AG20443 (cell line): ENCODE measurements around the gene RAB3GAP2.
"Not testable (repeated sequence)": the region's sequence is repeated elsewhere in the genome, so short reads cannot be mapped to it uniquely, and the experiment has no call there.

ENCODE experiments used
- DNase-seq: peaks from one replicate; pipeline ENCODE4 v3.0.0; 2012; ENCODE audit warnings: low spot score, mixed read lengths

Gene RAB3GAP2

DNA sequence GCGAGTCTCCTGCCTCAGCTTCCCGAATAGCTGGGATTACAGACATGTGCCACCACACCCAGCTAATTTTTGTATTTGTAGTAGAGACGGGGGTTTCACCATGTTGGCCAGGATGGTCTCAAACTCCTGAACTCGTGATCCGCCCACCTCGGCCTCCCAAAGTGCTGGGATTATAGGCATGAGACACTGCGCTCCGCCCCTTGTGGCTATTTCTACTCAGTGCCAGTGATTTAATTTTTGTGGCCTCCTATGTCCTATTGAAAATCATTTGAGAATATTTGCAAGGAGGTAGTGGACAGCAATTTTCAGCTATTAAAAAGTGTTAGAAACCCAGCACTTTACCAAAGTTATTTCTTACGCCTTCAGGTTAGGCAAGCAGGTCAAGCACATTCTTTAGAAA lies 36.0 kb downstream of the RAB3GAP2 start:
- not testable (repeated sequence) for DNase-seq

- no peak for DNase-seq
Measured at GRCh38 chr1:220235462-220235861, 36.8 kb downstream of the RAB3GAP2 start.

- no peak for DNase-seq
Measured at GRCh38 chr1:220233927-220234326, 38.3 kb downstream of the RAB3GAP2 start.

GRCh38 chr1:220229771-220230170 lies 42.5 kb downstream of the RAB3GAP2 start:
- DNase-seq: no peak

DNA sequence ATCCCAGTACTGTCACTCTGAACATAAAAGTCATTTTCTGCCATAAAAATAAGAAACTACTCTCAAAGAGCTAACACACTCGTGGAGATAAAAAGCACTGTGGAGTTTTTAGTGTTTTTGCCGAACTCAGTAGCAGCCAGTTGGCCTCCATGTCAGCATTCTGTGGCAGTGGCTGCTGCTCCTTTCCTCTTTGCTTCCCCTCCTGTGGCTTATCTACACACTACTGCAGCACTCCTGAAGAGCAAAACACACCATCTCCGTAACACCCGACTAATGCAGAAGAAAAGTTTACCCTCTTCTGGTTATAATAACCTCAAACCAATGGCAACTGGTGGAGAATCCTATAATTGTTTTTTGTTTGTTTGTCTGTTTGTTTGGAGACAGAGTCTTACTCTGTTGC lies 44.9 kb downstream of the RAB3GAP2 start:
- DNase-seq: no peak

DNA sequence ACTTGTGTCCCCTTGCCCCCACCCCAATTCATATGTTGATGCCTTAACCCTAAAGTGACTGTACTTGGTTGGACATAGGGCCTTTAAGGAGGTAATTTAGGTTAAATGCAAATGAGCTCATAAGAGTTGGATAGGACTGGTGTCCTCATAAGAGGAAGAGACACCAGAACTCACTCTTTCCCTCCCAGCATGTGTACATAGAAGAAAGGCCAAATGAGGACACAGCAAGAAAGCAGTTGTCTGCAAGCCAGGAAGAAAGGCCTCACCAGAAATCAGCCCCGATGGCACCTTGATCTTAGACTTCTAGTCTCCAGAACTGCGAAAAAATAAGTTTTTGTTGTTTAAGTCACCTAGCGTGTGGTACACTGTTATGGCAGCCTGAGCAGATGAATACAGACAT lies 45.5 kb downstream of the RAB3GAP2 start:
- DNase-seq: no peak

GRCh38 chr1:220225957-220226356 lies 46.3 kb downstream of the RAB3GAP2 start:
- no peak for DNase-seq

GRCh38 chr1:220224611-220225124 lies 47.6 kb downstream of the RAB3GAP2 start:
- no peak for DNase-seq

GRCh38 chr1:220224033-220224432 lies 48.2 kb downstream of the RAB3GAP2 start:
- no peak for DNase-seq

- DNase-seq: no peak
Measured at GRCh38 chr1:220222939-220223338, 49.3 kb downstream of the RAB3GAP2 start.

GRCh38 chr1:220221670-220222069 lies 50.6 kb downstream of the RAB3GAP2 start:
- no peak for DNase-seq

DNA sequence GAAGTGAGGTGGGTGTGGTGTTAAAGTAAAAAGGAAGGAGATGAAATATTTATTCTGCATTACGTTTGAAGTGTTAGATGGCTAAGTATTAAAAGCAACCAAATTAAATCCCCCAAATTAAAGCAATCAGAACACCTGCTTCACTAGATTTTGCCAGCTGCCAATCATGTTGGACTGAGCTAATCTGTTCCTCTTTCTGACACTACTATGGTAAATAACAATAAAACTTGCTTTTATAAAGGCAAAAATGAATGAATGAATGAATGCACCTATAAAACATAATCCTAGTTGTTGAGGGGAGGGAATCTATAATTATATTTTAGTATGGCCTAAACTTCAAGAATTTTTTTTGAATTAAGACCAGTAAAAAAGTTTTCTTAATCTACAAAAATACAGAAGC lies 51.0 kb downstream of the RAB3GAP2 start:
- DNase-seq: no peak

DNA sequence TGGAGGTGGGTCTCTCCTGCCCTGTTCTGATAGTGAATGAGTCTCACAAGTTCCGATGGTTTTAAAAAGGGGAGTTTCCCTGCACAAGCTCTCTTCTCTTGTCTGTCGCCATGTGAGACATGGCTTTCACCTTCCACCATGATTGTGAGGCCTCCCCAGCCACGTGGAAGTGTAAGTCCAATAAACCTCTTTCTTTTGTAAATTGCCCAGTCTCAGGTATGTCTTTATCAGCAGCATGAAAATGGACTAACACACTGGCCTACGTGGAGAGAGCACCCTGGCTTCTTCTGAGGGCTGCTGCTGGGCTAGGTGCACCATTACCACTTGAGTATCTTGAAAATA lies 51.6 kb downstream of the RAB3GAP2 start:
- not testable (repeated sequence) for DNase-seq

DNA sequence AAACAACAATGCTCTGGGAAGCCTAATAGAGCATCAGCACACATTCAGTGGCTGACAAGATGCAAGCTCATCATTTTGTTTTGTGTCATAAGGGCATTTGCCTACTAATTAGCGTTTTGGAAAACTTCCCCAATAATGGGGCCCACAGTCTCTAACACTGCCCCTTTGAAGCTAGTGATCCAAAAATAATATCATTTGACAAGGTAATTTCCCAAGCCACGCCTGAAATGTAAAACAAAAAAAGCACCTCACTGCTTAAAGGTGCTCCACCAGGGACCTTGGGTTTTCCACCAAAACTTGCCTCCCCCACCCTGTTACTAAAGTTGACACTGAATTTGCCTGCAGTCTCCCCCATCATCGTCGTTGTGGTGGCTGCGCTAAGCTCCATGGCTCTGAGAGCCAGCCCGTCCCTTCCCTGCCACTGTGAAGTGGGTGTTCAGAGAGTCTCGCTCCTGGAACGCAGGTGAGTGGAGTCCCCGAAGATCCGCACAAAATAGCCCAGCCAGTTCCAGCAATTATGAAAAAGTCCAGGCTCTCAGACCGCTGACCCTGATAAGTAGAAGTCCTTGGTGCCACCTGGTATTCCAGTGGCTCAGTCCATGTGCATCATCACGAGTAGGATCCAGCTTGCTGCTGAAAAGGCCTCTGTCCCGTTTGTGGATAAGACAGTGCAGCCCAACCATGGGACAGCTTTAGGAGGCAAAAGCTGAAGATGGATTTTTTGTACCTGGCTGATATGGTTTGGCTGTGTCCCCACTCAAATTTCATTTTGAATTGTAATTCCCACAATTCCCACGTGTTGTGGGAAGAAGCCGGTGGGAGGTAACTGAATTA lies 52.2 kb downstream of the RAB3GAP2 start:
- DNase-seq: no peak

DNA sequence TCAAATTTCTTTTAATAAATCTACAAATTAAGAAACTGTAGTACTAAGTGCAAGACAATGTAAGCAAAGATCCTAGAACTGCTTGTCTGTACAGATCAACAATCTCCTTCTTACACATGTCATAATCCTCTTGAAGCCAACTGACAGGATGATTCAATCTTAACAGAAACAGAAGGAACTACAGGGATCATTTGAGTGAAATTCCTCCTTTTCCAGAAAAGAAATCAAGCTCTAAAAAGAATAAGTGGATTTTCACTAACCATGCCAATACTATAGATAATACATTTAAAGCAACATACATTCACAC lies 53.2 kb downstream of the RAB3GAP2 start:
- no peak for DNase-seq

- DNase-seq: peak; percentile 56
Measured at GRCh38 chr1:220218397-220219135, 53.7 kb downstream of the RAB3GAP2 start.

GRCh38 chr1:220217383-220217988 lies 54.8 kb downstream of the RAB3GAP2 start:
- no peak for DNase-seq

- no peak for DNase-seq
Measured at GRCh38 chr1:220213382-220213983, 58.8 kb downstream of the RAB3GAP2 start.

DNA sequence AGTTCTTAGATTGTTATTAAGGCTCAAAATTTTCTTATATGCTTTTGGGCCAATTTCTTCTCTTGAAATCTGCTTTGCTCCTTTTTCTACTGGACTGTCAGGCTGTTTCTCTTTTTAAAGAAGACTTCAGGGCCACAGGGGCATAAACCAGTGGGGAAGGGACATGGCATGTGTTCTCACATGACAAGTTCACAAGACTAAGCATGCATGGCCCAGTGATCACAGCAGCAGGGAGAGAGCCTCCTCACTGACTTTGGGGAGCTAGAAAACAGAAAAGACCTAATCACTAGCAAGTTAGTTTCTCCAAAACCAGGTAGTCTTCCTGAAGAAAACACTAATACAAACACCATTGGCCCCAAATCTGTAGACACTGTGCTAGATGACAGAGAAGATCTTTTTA lies 64.8 kb downstream of the RAB3GAP2 start:
- DNase-seq: no peak

GRCh38 chr1:220204758-220205157 lies 67.5 kb downstream of the RAB3GAP2 start:
- DNase-seq: not testable (repeated sequence)

DNA sequence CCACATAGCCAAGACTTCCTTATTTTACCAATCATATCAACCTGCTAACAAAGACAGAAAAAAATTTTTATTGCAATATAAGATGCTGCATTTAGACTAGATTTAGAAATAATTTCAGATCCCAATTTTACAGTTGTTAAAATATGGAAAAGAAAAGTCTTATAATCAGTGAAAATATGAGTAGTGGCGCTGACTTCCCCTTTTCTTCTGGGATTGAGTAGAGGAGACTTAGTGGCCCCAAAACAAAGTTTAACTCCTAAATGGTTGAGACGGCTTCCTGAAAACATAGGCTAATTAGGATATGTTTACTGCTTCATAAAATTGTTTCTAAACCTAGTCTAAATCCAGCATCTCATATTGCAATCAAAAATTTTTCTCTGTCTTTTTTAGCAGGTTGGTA lies 68.4 kb downstream of the RAB3GAP2 start:
- DNase-seq: no peak

- DNase-seq: no peak
Measured at GRCh38 chr1:220198186-220199005, 73.9 kb downstream of the RAB3GAP2 start.
